Fibroblast of skin of left quadriceps (primary cell): ENCODE data around the gene RFX3.

ENCODE experiments used
- DNase-seq, 2 experiments: peaks; one replicate each; pipeline ENCODE4 v3.0.0-alpha.2; 2013; ENCODE audit warnings: low read depth in 2 of 2

Gene RFX3

GRCh38 chr9:3434594-3434993 is 91.2 kb downstream of the RFX3 start:
- DNase-seq = peak in 1 of 2 experiments; percentile 32

- DNase-seq = no peak
Measured at GRCh38 chr9:3433754-3434153, 92.0 kb downstream of the RFX3 start.

- no peak for DNase-seq
Measured at GRCh38 chr9:3433066-3433465, 92.7 kb downstream of the RFX3 start.

GRCh38 chr9:3431890-3432289 is 93.9 kb downstream of the RFX3 start:
- no peak for DNase-seq

GRCh38 chr9:3419893-3420292 is 105.9 kb downstream of the RFX3 start:
- no peak for DNase-seq

GRCh38 chr9:3415906-3416305 is 109.9 kb downstream of the RFX3 start:
- no peak for DNase-seq

GRCh38 chr9:3413984-3414383 is 111.8 kb downstream of the RFX3 start:
- no peak for DNase-seq

- DNase-seq = no peak
Measured at GRCh38 chr9:3410461-3410860, 115.3 kb downstream of the RFX3 start.

- no peak for DNase-seq
Measured at GRCh38 chr9:3409453-3409852, 116.3 kb downstream of the RFX3 start.

GRCh38 chr9:3403315-3403714 is 122.5 kb downstream of the RFX3 start:
- no peak for DNase-seq

- no peak for DNase-seq
Measured at GRCh38 chr9:3401221-3401954, 124.4 kb downstream of the RFX3 start.

GRCh38 chr9:3398232-3398648 is 127.6 kb downstream of the RFX3 start:
- DNase-seq = no peak

GRCh38 chr9:3397766-3398165 is 128.0 kb downstream of the RFX3 start:
- DNase-seq = no peak

GRCh38 chr9:3391414-3391813 is 134.4 kb downstream of the RFX3 start:
- DNase-seq = no peak

GRCh38 chr9:3386753-3387152 is 139.0 kb downstream of the RFX3 start:
- no peak for DNase-seq

- no peak for DNase-seq
Measured at GRCh38 chr9:3385871-3386270, 139.9 kb downstream of the RFX3 start.

GRCh38 chr9:3371842-3372241 is 154.0 kb downstream of the RFX3 start:
- DNase-seq = no peak

GRCh38 chr9:3370715-3371114 is 155.1 kb downstream of the RFX3 start:
- DNase-seq = no peak

- DNase-seq = no peak
Measured at GRCh38 chr9:3367185-3367584, 158.6 kb downstream of the RFX3 start.

- DNase-seq = no peak
Measured at GRCh38 chr9:3361689-3362392, 164.0 kb downstream of the RFX3 start.

- DNase-seq = no peak
Measured at GRCh38 chr9:3361116-3361515, 164.7 kb downstream of the RFX3 start.

GRCh38 chr9:3360245-3360644 is 165.6 kb downstream of the RFX3 start:
- DNase-seq = no peak

GRCh38 chr9:3359778-3360177 is 166.0 kb downstream of the RFX3 start:
- no peak for DNase-seq
